ENCODE measurements around the gene SAMD8. TPM values are rescaled to one million over a fixed set of nuclear protein-coding genes. Genes with fewer than 3 reads are reported as not detected.

SAMD8 gene
- polyA plus RNA-seq, 3 donors, result 13.0 to 18.8 (median 13.7) TPM

GRCh38 chr10:75223507-75223906, 112.1 kb downstream of the SAMD8 start:
- 100% methylated on average over 1 of the region's 2 CpGs for WGBS (ENCODE audit: insufficient coverage)
- H3K9me3 ChIP-seq (replicated peaks in 1 of 2; ENCODE audit: control insufficient read depth in 1 of 2, insufficient read depth in 1 of 2, low read length in 2 of 2), result no peaks in the 10 kb centered on the region
- intact Hi-C loops (cut with micrococcal nuclease), result no loop called here
- Mint-ChIP-seq H3K27ac (peak overlapping the region in 2 of 7 donors; percentile 20 to 57), H3K4me3 (no peak overlapping the region), H3K4me1 (peaks cover 9% of the 10 kb centered on the region), H3K9me3 (peaks cover 0 to 2% (median 0%) of the 10 kb centered on the region in 7 donors), H3K36me3 (peaks cover 75 to 89% of the 10 kb centered on the region in 2 donors), H3K27me3 (ENCODE audit: low read depth in 3 of 3) (no peaks in the 10 kb centered on the region)
- peaks cover 90 to 99% of the 10 kb centered on the region in 2 donors for H3K36me3 ChIP-seq (replicated peaks in 1 of 2; ENCODE audit: control insufficient read depth in 1 of 2, insufficient read depth in 2 of 2, low read length in 2 of 2)
- TF ChIP-seq, protein P1, sequence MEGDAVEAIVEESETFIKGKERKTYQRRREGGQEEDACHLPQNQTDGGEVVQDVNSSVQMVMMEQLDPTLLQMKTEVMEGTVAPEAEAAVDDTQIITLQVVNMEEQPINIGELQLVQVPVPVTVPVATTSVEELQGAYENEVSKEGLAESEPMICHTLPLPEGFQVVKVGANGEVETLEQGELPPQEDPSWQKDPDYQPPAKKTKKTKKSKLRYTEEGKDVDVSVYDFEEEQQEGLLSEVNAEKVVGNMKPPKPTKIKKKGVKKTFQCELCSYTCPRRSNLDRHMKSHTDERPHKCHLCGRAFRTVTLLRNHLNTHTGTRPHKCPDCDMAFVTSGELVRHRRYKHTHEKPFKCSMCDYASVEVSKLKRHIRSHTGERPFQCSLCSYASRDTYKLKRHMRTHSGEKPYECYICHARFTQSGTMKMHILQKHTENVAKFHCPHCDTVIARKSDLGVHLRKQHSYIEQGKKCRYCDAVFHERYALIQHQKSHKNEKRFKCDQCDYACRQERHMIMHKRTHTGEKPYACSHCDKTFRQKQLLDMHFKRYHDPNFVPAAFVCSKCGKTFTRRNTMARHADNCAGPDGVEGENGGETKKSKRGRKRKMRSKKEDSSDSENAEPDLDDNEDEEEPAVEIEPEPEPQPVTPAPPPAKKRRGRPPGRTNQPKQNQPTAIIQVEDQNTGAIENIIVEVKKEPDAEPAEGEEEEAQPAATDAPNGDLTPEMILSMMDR (IDR thresholded peaks at IDR 0.05), result no peak
- peaks cover 80% of the 10 kb centered on the region for H3K79me2 ChIP-seq (ENCODE audit: insufficient read depth, low read length)
- H4K20me1 ChIP-seq (ENCODE audit: insufficient read depth, low read length), result peaks cover 86% of the 10 kb centered on the region
- H3K4me2 ChIP-seq (replicated peaks; ENCODE audit: extremely low read depth, low read length, poor library complexity, severe bottlenecking), result no peak overlapping the region
- H2AFZ ChIP-seq (ENCODE audit: insufficient read depth, low read depth, low read length, poor library complexity, severe bottlenecking), result no peak overlapping the region
- no peak overlapping the region for H3K4me3 ChIP-seq (replicated peaks in 1 of 3; ENCODE audit: low read depth in 2 of 3, low read length in 3 of 3)
- H3K27ac ChIP-seq (ENCODE audit: low read depth in 1 of 2, low read length in 2 of 2), result no peak overlapping the region
- no peak overlapping the region for H3K9ac ChIP-seq (ENCODE audit: insufficient read depth, low read length, poor library complexity, severe bottlenecking)
- no peaks in the 10 kb centered on the region for H3K4me1 ChIP-seq (ENCODE audit: control insufficient read depth in 1 of 2, insufficient read depth in 2 of 2, low read length in 2 of 2)
- no peaks in the 10 kb centered on the region for H3K27me3 ChIP-seq (ENCODE audit: control insufficient read depth in 2 of 2, insufficient read depth in 2 of 2, low read length in 2 of 2)
- no peak for DNase-seq

- Mint-ChIP-seq H3K36me3 (peaks cover 77 to 86% of the 10 kb centered on the region in 2 donors), H3K27ac (peak overlapping the region in 2 of 7 donors; percentile 33 to 62), H3K9me3 (peaks cover 0 to 2% (median 0%) of the 10 kb centered on the region in 7 donors), H3K27me3 (ENCODE audit: low read depth in 3 of 3) (no peaks in the 10 kb centered on the region), H3K4me1 (peaks cover 13% of the 10 kb centered on the region), H3K4me3 (no peak overlapping the region)
- H2AFZ ChIP-seq (ENCODE audit: insufficient read depth, low read depth, low read length, poor library complexity, severe bottlenecking), result no peak overlapping the region
- no peak overlapping the region for H3K27ac ChIP-seq (ENCODE audit: low read depth in 1 of 2, low read length in 2 of 2)
- H3K27me3 ChIP-seq (ENCODE audit: control insufficient read depth in 2 of 2, insufficient read depth in 2 of 2, low read length in 2 of 2), result no peaks in the 10 kb centered on the region
- H3K4me3 ChIP-seq (replicated peaks in 1 of 3; ENCODE audit: low read depth in 2 of 3, low read length in 3 of 3), result no peak overlapping the region
- intact Hi-C loops (cut with micrococcal nuclease), result no loop called here
- H4K20me1 ChIP-seq (ENCODE audit: insufficient read depth, low read length), result peaks cover 90% of the 10 kb centered on the region
- H3K4me1 ChIP-seq (ENCODE audit: control insufficient read depth in 1 of 2, insufficient read depth in 2 of 2, low read length in 2 of 2), result no peaks in the 10 kb centered on the region
- no peaks in the 10 kb centered on the region for H3K9me3 ChIP-seq (replicated peaks in 1 of 2; ENCODE audit: control insufficient read depth in 1 of 2, insufficient read depth in 1 of 2, low read length in 2 of 2)
- peaks cover 78% of the 10 kb centered on the region for H3K79me2 ChIP-seq (ENCODE audit: insufficient read depth, low read length)
- TF ChIP-seq, protein P1 (IDR thresholded peaks at IDR 0.05), result no peak
- no peak overlapping the region for H3K9ac ChIP-seq (ENCODE audit: insufficient read depth, low read length, poor library complexity, severe bottlenecking)
- peaks cover 82 to 98% of the 10 kb centered on the region in 2 donors for H3K36me3 ChIP-seq (replicated peaks in 1 of 2; ENCODE audit: control insufficient read depth in 1 of 2, insufficient read depth in 2 of 2, low read length in 2 of 2)
- no peak for DNase-seq
- no CpG with 5 or more reads among the region's 2 CpGs for WGBS (ENCODE audit: insufficient coverage)
- no peak overlapping the region for H3K4me2 ChIP-seq (replicated peaks; ENCODE audit: extremely low read depth, low read length, poor library complexity, severe bottlenecking)
Observed at GRCh38 chr10:75226095-75226494, 114.6 kb downstream of the SAMD8 start.

Measured in CD14-positive monocyte (primary cell).